ENCODE results near the gene NTN4.
"Not testable (repeated sequence)": the region's sequence is repeated elsewhere in the genome, so short reads cannot be mapped to it uniquely, and the experiment has no call there.

The NTN4 gene

DNA sequence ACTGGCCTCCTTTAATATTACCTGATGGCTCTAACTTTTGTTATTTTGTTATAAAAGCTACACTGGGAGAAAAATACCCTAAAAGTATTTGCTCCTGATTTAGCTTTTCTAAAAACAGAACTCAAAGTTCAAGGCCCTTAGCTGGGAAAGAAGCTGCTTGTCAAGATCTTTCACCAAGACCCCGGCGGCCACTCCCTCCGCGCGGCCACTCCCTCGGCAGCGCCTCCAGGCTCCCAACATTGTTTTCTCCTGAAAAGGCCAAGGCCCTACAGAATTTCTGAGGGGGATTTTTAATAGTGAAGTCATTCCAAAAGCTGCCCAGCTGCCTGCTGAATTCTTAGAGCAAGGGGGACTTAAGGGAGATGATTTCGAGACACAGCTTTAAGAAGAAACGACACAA, 96.4 kb downstream of the NTN4 start:
- TF ChIP-seq POLR2AphosphoS5 (IDR thresholded peaks at IDR 0.05; ENCODE audit: low read depth, low read length) (no peak), POLR2A (IDR thresholded peaks at IDR 0.05; ENCODE audit: low read depth, low read length) (no peak), TAF1 (IDR thresholded peaks at IDR 0.05; ENCODE audit: borderline replicate concordance, low read depth, low read length) (no peak)
- FAIRE-seq = no peak
- DNase-seq (ENCODE audit: insufficient read length) = no peak

GRCh38 chr12:95693689-95694088, 96.9 kb downstream of the NTN4 start:
- no peak for FAIRE-seq
- DNase-seq (ENCODE audit: insufficient read length) = no peak
- TF ChIP-seq TAF1 (IDR thresholded peaks at IDR 0.05; ENCODE audit: borderline replicate concordance, low read depth, low read length) = no peak
- no peak for TF ChIP-seq POLR2A (IDR thresholded peaks at IDR 0.05; ENCODE audit: low read depth, low read length)
- TF ChIP-seq POLR2AphosphoS5 (IDR thresholded peaks at IDR 0.05; ENCODE audit: low read depth, low read length) = no peak

DNA sequence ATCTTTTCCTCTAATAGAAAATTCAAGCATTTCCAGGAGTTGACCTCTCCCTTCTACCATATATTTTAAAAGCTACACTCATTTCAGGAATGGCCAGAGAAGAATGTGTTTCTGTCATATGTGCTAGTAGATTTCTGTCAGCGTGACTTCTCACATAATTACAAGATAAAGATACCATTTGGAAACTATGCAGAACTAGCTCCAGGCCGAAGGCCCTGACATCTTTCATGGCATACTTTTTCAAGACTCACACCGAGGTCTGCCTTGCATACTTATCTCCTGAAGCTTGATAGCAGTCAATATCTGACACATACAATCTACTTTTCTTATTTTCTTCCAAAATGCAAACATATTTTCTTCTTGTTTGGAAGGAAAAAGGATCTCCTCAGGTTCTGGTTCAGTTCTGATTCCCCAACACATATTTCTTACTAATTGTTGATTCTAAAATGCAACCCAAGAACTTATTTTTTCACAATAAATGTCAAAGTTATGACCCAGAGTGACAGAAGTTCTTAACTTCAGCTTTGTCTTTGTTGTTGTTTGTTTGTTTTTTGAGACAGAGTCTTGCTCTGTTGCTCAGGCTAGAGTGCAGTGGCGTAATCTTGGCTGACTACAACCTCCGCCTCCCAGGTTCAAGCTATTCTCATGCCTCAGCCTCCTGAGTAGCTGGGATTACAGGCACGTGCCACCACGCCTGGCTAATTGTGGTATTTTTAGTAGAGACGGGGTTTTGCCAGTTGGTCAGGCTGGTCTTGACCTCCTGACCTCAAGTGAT, 99.5 kb downstream of the NTN4 start:
- TF ChIP-seq POLR2AphosphoS5 (IDR thresholded peaks at IDR 0.05; ENCODE audit: low read depth, low read length) (no peak), TAF1 (IDR thresholded peaks at IDR 0.05; ENCODE audit: borderline replicate concordance, low read depth, low read length) (no peak)
- FAIRE-seq = no peak
- no peak for DNase-seq (ENCODE audit: insufficient read length)

DNA sequence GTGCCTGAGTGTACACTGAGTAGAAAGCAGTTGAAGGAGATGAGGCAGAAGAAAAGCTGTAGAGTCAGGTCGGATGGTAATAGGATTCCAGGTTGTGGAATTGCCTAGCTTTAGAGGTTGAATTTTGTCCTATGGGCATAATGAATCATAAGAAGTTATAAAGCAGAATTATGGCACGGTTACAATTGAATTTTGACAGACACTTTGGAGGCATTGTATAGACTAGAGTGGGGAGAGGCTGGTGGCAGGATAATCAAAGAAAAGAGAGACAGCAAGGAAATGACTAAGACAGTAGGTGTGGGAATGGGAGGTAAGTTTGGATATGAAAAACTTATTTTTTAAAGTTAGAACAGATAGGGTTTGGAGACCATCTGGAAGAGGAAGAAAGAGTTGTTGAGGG, 102.6 kb downstream of the NTN4 start:
- DNase-seq (ENCODE audit: insufficient read length) = no peak
- no peak for TF ChIP-seq TAF1 (IDR thresholded peaks at IDR 0.05; ENCODE audit: borderline replicate concordance, low read depth, low read length)
- TF ChIP-seq POLR2A (IDR thresholded peaks at IDR 0.05; ENCODE audit: low read depth, low read length) = no peak
- no peak for TF ChIP-seq POLR2AphosphoS5 (IDR thresholded peaks at IDR 0.05; ENCODE audit: low read depth, low read length)
- no peak for FAIRE-seq

- TF ChIP-seq TAF1 (IDR thresholded peaks at IDR 0.05; ENCODE audit: borderline replicate concordance, low read depth, low read length) = no peak
- no peak for TF ChIP-seq POLR2AphosphoS5 (IDR thresholded peaks at IDR 0.05; ENCODE audit: low read depth, low read length)
- no peak for TF ChIP-seq POLR2A (IDR thresholded peaks at IDR 0.05; ENCODE audit: low read depth, low read length)
- no peak for FAIRE-seq
- no peak for DNase-seq (ENCODE audit: insufficient read length)
Observed at GRCh38 chr12:95683418-95683817, 107.1 kb downstream of the NTN4 start.

GRCh38 chr12:95681210-95681765, 109.3 kb downstream of the NTN4 start:
- FAIRE-seq = no peak
- TF ChIP-seq POLR2AphosphoS5 (IDR thresholded peaks at IDR 0.05; ENCODE audit: low read depth, low read length) = no peak
- no peak for TF ChIP-seq TAF1 (IDR thresholded peaks at IDR 0.05; ENCODE audit: borderline replicate concordance, low read depth, low read length)
- TF ChIP-seq POLR2A (IDR thresholded peaks at IDR 0.05; ENCODE audit: low read depth, low read length) = no peak

DNA sequence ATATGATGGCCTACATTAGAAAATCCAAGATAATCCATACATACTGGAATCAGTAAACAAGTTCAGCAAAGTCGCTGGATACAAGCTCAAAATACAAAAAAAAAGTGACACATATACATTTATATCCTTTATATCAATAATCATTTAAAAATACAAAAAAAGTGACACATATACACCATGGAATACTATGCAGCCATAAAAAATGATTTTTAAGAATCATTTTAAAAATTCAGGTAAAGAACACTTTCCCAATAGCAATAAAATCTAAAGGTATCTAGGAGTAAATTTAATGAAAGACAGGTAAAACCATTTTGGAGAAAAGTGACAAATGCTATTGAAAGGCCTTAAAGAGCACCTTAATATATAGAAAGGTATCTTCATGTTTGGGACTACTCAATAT, 111.9 kb downstream of the NTN4 start:
- TF ChIP-seq TAF1 (IDR thresholded peaks at IDR 0.05; ENCODE audit: borderline replicate concordance, low read depth, low read length) = no peak
- TF ChIP-seq POLR2A (IDR thresholded peaks at IDR 0.05; ENCODE audit: low read depth, low read length) = no peak
- FAIRE-seq (no peak), DNase-seq (ENCODE audit: insufficient read length) (no peak)

More at GRCh38 chr12:95681210-95681765, 109.3 kb downstream of the NTN4 start:
- DNase-seq (ENCODE audit: insufficient read length) = no peak

DNA sequence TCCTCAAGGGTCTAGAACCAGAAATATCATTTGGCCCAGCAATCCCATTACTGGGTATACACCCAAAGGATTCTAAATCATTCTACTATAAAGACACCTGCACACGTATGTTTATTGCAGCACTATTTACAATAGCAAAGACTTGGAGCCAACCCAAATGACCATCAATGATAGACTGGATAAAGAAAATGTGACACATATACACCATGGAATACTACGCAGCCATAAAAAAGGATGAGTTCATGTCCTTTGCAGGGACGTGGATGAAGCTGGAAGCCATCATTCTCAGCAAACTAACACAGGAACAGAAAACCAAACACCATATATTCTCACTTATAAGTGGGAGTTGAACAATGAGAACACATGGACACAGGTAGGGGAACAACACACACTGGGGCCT, 112.8 kb downstream of the NTN4 start:
- DNase-seq (ENCODE audit: insufficient read length); FAIRE-seq: not testable (repeated sequence)

GRCh38 chr12:95674631-95675030, 115.9 kb downstream of the NTN4 start:
- FAIRE-seq (no peak), DNase-seq (ENCODE audit: insufficient read length) (no peak)
- no peak for TF ChIP-seq POLR2AphosphoS5 (IDR thresholded peaks at IDR 0.05; ENCODE audit: low read depth, low read length)
- no peak for TF ChIP-seq TAF1 (IDR thresholded peaks at IDR 0.05; ENCODE audit: borderline replicate concordance, low read depth, low read length)
- no peak for TF ChIP-seq POLR2A (IDR thresholded peaks at IDR 0.05; ENCODE audit: low read depth, low read length)

DNA sequence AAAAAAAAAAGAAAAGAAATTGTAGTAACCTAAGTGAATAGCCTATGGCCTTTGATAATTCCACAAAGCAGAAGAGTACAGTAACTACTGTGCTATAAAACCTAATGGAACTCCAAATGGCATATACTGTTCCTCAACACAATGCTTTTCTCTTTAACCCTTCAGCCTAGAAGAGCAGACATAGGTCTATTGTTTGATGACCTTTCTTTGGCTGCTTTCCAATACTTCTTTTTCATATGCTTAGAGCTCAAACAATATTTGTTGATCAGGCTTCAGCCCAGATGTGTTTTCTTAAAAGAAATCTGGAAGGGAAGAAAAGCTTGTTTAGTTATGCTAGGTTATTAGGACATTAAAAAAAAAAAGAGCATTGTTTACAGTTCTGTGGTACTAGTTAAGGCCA, 116.4 kb downstream of the NTN4 start:
- no peak for TF ChIP-seq POLR2A (IDR thresholded peaks at IDR 0.05; ENCODE audit: low read depth, low read length)
- TF ChIP-seq POLR2AphosphoS5 (IDR thresholded peaks at IDR 0.05; ENCODE audit: low read depth, low read length) = no peak
- TF ChIP-seq TAF1 (IDR thresholded peaks at IDR 0.05; ENCODE audit: borderline replicate concordance, low read depth, low read length) = no peak
- DNase-seq (ENCODE audit: insufficient read length) (no peak), FAIRE-seq (no peak)

GRCh38 chr12:95673576-95673975, 117.0 kb downstream of the NTN4 start:
- DNase-seq (ENCODE audit: insufficient read length) (no peak), FAIRE-seq (no peak)
- no peak for TF ChIP-seq POLR2AphosphoS5 (IDR thresholded peaks at IDR 0.05; ENCODE audit: low read depth, low read length)
- no peak for TF ChIP-seq TAF1 (IDR thresholded peaks at IDR 0.05; ENCODE audit: borderline replicate concordance, low read depth, low read length)
- no peak for TF ChIP-seq POLR2A (IDR thresholded peaks at IDR 0.05; ENCODE audit: low read depth, low read length)

- FAIRE-seq = no peak
- TF ChIP-seq POLR2AphosphoS5 (IDR thresholded peaks at IDR 0.05; ENCODE audit: low read depth, low read length) = no peak
- no peak for TF ChIP-seq POLR2A (IDR thresholded peaks at IDR 0.05; ENCODE audit: low read depth, low read length)
- TF ChIP-seq TAF1 (IDR thresholded peaks at IDR 0.05; ENCODE audit: borderline replicate concordance, low read depth, low read length) = no peak
- no peak for DNase-seq (ENCODE audit: insufficient read length)
Observed at GRCh38 chr12:95672166-95672565, 118.4 kb downstream of the NTN4 start.

All from GM12892 (cell line).